ENCODE results near the gene PCDHA9.
"Not testable (repeated sequence)": the region's sequence is repeated elsewhere in the genome, so short reads cannot be mapped to it uniquely, and the experiment has no call there.

PCDHA9 gene

GRCh38 chr5:140834439-140835008 is 13.7 kb upstream of the PCDHA9 start:
- not testable (repeated sequence) for DNase-seq

DNA sequence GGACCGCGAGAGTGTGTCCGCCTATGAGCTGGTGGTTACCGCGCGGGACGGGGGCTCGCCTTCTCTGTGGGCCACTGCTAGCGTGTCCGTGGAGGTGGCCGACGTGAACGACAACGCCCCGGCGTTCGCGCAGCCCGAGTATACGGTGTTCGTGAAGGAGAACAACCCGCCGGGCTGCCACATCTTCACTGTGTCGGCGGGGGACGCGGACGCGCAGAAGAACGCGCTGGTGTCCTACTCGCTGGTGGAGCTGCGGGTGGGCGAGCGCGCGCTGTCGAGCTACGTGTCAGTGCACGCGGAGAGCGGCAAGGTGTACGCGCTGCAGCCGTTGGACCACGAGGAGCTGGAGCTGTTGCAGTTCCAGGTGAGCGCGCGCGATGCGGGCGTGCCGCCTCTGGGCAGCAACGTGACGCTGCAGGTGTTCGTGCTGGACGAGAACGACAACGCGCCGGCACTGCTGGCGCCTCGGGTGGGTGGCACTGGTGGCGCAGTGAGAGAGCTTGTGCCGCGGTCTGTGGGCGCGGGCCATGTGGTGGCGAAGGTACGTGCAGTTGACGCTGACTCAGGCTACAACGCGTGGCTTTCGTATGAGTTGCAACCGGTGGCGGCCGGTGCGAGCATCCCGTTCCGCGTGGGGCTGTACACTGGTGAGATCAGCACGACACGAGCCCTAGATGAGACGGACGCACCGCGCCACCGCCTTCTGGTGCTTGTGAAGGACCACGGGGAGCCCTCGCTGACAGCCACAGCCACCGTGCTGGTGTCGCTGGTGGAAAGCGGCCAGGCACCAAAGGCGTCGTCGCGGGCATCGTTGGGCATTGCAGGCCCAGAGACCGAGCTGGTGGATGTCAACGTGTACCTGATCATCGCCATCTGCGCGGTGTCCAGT is 12.3 kb upstream of the PCDHA9 start:
- no peak for DNase-seq

GRCh38 chr5:140840978-140841962 is 6.9 kb upstream of the PCDHA9 start, which contains the start of gene PCDHA8:
Gene PCDHA8 (plus strand): TSS chr5:140841187. CDS start chr5:140841322, 135 bp downstream.
- no peak for DNase-seq

DNA sequence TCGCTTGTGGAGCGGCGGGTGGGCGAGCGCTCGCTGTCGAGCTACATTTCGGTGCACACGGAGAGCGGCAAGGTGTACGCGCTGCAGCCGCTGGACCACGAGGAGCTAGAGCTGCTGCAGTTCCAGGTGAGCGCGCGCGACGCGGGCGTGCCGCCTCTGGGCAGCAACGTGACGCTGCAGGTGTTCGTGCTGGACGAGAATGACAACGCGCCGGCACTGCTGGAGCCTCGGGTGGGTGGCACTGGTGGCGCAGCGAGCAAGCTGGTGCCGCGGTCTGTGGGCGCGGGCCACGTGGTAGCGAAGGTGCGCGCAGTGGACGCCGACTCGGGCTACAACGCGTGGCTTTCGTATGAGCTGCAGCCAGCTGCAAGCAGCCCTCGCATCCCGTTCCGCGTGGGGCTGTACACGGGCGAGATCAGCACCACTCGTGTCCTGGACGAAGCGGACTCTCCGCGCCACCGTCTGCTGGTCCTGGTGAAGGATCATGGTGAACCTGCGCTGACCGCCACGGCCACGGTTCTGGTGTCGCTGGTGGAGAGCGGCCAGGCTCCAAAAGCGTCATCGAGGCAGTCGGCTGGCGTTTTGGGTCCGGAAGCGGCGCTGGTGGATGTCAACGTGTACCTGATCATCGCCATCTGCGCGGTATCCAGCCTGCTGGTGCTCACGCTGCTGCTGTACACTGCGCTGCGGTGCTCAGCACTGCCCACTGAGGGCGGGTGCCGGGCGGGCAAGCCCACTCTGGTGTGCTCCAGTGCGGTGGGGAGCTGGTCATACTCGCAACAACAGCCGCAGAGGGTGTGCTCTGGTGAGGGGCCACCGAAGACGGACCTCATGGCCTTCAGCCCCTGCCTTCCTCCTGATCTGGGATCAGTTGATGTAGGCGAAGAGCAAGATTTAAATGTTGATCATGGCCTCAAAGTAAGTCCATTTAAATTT is 5.1 kb upstream of the PCDHA9 start:
- DNase-seq, result no peak

DNA sequence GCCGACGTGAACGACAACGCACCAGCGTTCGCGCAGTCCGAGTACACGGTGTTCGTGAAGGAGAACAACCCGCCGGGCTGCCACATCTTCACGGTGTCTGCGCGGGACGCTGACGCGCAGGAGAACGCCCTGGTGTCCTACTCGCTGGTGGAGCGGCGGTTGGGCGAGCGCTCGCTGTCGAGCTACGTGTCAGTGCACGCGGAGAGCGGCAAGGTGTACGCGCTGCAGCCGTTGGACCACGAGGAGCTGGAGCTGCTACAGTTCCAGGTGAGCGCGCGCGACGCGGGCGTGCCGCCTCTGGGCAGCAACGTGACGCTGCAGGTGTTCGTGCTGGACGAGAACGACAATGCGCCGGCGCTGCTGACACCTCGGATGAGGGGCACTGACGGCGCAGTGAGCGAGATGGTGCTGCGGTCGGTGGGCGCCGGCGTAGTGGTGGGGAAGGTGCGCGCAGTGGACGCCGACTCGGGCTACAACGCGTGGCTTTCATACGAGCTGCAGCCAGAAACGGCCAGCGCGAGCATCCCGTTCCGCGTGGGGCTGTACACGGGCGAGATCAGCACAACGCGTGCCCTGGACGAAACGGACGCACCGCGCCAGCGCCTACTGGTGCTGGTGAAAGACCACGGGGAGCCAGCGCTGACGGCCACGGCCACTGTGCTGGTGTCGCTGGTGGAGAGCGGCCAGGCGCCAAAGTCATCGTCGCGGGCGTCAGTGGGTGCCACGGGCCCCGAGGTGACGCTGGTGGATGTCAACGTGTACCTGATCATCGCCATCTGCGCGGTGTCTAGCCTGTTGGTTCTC is 1.9 kb downstream of the PCDHA9 start:
- not testable (repeated sequence) for DNase-seq

DNA sequence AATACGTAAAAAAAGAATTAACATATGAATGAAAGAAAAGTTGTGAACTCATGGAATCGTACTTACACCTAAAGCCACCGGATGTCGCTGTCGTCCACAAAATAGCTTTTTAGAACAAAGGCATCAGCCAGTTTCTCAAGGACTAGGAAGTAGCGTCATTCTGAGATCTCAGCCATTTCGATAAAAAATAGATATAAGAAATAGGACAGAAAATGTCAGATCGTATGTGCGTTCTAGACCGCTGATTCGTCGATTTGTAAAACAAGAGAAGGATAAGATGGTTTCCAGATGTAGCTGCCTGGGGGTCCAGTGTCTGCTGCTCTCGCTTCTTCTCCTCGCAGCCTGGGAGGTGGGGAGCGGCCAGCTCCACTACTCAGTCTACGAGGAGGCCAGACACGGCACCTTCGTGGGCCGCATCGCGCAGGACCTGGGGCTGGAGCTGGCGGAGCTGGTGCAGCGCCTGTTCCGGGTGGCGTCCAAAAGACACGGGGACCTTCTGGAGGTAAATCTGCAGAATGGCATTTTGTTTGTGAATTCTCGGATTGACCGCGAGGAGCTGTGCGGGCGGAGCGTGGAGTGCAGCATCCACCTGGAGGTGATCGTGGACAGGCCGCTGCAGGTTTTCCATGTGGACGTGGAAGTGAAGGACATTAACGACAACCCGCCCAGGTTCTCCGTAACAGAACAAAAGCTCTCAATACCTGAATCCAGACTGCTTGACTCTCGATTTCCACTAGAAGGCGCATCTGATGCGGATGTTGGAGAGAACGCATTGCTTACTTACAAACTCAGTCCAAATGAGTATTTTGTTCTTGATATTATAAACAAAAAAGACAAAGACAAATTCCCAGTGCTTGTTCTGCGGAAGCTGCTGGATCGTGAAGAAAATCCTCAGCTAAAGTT is 7.8 kb downstream of the PCDHA9 start, which contains the start of gene PCDHA10:
TSS of gene PCDHA10 (plus strand) at position 126 of the 903 bp plus-strand sequence. CDS start at position 278, 152 bp downstream.
- DNase-seq, result no peak

DNA sequence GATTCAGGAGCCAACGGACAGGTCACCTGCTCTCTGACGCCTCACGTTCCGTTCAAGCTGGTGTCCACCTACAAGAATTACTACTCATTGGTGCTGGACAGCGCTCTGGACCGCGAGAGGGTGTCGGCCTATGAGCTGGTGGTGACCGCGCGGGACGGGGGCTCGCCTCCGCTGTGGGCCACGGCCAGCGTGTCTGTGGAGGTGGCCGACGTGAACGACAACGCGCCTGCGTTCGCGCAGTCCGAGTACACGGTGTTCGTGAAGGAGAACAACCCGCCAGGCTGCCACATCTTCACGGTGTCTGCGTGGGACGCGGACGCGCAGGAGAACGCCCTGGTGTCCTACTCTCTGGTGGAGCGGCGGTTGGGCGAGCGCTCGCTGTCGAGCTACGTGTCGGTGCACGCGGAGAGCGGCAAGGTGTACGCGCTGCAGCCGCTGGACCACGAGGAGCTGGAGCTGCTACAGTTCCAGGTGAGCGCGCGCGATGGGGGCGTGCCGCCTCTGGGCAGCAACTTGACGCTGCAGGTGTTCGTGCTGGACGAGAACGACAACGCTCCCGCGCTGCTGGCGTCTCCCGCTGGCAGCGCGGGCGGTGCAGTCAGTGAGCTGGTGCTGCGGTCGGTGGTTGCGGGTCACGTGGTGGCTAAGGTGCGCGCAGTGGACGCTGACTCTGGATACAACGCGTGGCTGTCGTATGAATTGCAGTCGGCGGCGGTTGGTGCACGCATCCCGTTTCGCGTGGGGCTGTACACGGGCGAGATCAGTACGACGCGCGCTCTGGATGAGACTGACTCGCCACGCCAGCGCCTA is 9.2 kb downstream of the PCDHA9 start:
- DNase-seq, result no peak

- no peak for DNase-seq
These were observed 9.7 kb downstream of the PCDHA9 start for GRCh38 chr5:140857987-140858240.

GRCh38 chr5:140862441-140863295 is 14.5 kb downstream of the PCDHA9 start:
- no peak for DNase-seq

- peak; percentile 24 for DNase-seq
These were observed 20.8 kb downstream of the PCDHA9 start, which contains the start of gene PCDHA11 for GRCh38 chr5:140868721-140869554. Gene PCDHA11 (plus strand): TSS chr5:140868957. CDS start chr5:140869104, 147 bp downstream.

DNA sequence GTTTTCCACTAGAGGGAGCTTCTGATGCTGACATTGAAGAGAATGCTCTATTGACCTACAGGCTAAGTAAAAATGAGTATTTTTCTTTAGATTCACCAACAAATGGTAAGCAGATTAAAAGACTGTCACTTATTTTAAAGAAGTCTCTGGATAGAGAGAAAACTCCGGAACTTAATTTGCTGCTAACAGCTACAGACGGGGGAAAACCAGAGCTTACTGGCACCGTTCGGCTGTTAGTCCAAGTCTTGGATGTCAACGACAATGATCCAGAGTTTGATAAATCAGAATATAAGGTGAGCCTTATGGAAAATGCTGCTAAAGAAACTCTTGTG is 21.3 kb downstream of the PCDHA9 start:
- DNase-seq, result no peak

DNA sequence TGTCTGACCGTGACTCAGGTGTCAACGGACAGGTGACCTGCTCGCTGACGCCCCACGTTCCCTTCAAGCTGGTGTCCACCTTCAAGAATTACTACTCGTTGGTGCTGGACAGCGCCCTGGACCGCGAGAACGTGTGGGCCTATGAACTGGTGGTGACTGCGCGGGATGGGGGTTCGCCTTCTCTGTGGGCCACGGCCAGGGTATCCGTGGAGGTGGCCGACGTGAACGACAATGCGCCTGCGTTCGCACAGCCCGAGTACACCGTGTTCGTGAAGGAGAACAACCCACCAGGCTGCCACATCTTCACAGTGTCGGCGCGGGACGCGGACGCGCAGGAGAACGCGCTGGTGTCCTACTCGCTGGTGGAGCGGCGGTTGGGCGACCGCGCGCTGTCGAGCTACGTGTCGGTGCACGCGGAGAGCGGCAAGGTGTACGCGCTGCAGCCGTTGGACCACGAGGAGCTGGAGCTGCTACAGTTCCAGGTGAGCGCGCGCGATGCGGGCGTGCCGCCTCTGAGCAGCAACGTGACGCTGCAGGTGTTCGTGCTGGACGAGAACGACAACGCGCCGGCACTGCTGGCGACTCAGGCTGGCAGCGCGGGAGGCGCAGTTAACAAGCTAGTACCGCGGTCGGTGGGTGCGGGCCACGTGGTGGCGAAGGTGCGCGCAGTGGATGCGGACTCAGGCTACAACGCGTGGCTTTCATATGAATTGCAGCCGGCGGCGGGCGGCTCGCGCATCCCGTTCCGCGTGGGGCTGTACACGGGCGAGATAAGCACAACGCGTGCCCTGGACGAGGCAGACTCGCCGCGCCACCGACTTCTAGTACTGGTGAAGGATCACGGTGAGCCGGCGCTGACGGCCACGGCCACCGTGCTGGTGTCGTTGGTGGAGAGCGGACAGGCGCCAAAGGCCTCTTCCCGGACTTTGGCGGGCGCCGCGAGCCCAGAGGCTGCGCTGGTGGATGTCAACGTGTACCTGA is 22.3 kb downstream of the PCDHA9 start:
- DNase-seq, result no peak

GRCh38 chr5:140875085-140876065 is 27.2 kb downstream of the PCDHA9 start, which contains the start of gene PCDHA12:
Gene PCDHA12 (plus strand): TSS chr5:140875308. CDS start chr5:140875473, 165 bp downstream.
- no peak for DNase-seq

DNA sequence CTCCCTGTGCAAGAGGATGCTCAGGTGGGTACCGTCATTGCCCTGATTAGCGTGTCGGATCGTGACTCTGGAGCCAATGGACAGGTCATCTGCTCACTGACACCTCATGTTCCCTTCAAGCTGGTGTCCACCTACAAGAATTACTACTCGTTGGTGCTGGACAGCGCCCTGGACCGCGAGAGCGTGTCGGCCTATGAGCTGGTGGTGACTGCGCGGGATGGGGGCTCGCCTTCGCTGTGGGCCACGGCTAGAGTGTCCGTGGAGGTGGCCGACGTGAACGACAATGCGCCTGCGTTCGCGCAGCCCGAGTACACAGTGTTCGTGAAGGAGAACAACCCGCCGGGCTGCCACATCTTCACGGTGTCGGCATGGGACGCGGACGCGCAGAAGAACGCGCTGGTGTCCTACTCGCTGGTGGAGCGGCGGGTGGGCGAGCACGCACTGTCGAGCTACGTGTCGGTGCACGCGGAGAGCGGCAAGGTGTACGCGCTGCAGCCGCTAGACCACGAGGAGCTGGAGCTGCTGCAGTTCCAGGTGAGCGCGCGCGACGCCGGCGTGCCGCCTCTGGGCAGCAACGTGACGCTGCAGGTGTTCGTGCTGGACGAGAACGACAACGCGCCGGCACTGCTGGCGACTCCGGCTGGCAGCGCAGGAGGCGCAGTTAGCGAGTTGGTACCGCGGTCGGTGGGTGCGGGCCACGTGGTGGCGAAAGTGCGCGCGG is 28.5 kb downstream of the PCDHA9 start:
- DNase-seq, result not testable (repeated sequence)
